GM20431 (cell line): ENCODE measurements around the gene RNF181.
"Not testable (repeated sequence)": the region's sequence is repeated elsewhere in the genome, so short reads cannot be mapped to it uniquely, and the experiment has no call there.

ENCODE experiments used
- in situ Hi-C: fragments of 300-500 bp; cut with MseI, MboI; formaldehyde crosslinking; loops from one replicate; pipeline ENCODE4 v1.15.0; 2020; ENCODE audit warnings: low sequenced_read_pairs; ENCODE audit not compliant: unreplicated experiment

The RNF181 gene

GRCh38 chr2:85592299-85592698 lies 3.2 kb upstream of the RNF181 start:
- in situ Hi-C loops: not testable (repeated sequence)

DNA sequence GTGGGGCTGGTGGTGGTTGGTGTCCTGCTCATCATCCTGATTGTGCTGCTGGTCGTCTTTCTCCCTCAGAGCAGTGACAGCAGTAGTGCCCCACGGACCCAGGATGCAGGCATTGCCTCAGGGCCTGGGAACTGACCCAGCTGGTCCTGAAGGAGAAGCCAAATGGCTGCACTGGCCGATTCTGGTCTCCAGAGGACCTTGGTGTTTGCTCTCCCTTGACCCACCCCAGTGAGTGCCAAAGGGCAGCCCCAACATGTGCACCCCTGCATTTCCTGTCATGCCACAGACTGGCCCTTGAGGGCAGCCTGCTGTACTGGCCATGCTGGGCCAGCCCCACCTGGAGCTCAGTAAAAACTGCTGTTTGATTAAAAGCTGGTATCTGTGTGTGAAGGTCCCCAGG lies 2.5 kb upstream of the RNF181 start:
- in situ Hi-C loops: no loop called here

GRCh38 chr2:85594715-85595300 lies 737 bp upstream of the RNF181 start:
- in situ Hi-C loops: no loop called here

GRCh38 chr2:85596026-85596333 lies 435 bp downstream of the RNF181 start:
- in situ Hi-C loops: no loop called here

DNA sequence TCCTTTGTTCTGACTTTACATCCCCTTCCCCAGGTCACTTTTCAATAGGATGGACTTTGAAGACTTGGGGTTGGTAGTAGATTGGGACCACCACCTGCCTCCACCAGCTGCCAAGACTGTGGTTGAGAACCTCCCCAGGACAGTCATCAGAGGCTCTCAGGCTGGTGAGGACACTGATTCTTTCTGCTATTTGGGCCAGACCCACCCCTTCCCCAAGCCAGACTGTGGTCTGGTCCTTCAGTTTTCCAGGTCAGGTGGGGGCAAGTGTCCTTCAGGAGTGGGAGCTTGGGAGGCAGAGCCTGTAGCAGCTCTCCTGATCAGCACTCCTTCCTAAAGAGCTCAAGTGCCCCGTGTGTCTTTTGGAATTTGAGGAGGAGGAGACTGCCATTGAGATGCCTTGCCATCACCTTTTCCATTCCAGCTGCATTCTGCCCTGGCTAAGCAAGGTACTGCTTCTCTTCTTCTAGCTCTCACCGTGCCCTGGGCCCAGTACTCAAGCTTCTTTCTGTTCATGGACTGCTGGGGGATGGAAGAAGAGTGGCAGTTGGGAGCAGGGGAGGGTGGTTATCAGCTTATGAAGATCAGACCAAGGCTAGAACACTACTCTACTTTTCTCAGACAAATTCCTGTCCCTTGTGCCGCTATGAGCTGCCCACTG lies 1.1 kb downstream of the RNF181 start:
- in situ Hi-C loops: no loop called here

- in situ Hi-C loops: no loop called here
Observed at GRCh38 chr2:85597241-85597640, 1.7 kb downstream of the RNF181 start.

- in situ Hi-C loops: no loop called here
Observed at GRCh38 chr2:85598594-85599340, 3.2 kb downstream of the RNF181 start.

- in situ Hi-C loops: no loop called here
Observed at GRCh38 chr2:85599468-85600234, 4.1 kb downstream of the RNF181 start.

- in situ Hi-C loops: no loop called here
Observed at GRCh38 chr2:85600235-85600575, 4.7 kb downstream of the RNF181 start.

DNA sequence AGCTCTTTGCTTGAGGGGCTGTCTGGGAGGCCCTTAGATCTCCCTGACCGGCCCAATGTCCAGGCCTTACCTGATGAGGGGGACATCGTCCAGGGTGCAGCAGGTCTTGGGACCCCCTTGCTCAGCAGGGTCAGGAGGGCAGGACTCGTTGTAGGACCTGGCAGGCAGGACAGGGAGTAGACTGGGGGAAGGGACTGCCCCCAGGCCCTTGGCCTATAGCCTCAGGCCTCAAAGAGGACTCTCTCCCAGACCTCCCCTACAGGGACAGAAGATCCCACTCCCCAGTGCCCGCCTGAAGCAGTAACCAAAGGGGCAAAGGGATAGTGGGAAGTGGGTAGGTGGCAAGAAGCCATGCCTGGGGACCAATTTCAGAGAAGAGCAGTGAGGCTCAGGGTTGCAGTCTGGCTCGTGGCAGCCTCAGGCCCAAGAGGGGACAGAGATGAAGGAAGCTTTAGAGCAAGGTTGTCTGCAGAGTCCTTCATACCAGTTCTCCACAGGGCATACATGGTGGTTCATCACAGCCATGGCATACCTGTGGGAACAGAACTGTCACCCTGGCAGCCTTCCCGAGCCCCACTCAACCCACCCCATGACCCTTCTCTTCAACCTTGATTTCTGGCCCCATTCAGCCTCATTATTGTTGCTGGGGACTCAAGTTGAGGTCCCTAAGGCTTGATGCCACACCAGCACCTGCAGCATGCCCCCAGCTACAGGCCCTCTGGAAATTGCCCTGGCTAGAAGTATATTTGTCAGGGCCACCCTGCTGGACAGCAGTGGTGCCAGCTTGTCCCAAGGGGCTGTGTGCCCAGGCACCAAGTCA lies 5.6 kb downstream of the RNF181 start:
- in situ Hi-C loops: no loop called here

DNA sequence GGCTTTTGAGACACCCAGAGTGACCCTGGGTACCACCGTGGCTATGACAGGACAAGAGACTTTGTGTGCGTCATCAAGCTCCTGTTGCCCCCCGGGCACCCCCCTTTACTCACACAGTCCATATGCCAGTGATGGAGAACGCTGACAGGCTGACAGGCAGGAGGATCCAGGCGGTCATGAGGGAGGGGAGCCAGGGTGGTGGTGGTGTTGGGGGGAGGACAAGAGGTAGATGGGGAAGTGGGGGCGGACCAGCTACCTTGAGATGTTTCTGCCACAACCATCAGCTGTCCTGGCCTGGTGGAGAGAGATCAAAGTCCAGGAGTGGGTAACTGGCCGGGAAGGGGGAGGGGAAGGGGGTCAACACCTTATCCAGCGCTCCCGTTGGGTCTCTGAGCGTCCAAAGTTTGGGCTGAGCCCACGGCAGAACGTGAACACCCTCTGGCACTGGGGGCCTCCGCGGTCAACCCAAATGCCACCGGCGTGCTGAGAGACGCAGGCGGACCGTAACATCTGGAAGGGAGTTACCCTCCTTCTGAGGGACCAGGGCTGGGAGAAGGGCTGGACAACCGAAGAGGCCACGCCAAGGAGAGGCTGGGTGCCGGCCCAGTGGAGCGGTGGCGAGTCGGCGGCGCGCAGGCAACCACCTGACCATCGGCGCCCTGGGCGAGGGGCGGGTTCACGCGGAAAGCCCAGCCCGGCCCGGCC lies 6.4 kb downstream of the RNF181 start:
- in situ Hi-C loops: no loop called here

DNA sequence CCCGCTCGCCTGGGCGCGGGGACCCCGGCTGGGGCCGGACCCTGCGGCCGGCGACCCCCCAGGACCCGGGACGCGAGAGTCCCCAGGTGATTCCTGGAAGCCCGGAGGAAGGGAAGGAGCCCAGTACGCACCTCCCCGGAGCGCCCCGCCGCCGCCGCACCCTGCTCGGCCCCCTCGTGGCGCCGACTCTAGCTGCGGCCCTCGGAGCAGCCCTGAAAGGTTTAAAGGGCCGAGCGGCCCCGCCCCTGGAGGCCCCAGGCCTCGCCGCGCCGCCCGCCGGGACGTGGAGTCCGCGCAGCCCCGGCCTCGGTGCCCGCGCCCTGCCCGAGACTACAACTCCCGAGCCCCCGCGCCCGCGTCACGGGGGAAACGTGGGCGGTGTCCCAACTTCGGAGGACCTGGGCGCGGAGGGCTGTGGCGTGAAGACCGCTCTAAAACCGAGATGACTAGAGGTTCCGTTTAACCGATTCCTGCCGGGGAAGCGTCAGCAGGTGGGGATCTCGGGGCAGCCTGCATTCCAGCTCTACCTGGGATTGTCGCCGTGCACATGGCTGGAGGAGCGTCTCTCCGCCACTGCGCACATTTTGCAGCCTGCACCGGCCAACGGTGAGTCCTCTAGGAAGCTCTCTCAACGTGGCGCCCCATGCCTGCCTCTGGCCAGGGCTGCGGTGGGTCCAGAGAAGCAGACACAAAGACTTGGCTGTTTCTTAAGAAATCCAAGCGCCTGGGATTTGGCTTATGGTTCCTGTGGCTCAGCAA lies 7.1 kb downstream of the RNF181 start, which contains the start of gene TMEM150A:
TSS of gene TMEM150A (minus strand) at position 223 of the 759 bp plus-strand sequence. CDS start 750 bp downstream, outside the sequence.
- in situ Hi-C loops: no loop called here

- in situ Hi-C loops: not testable (repeated sequence)
Observed at GRCh38 chr2:85604133-85604444, 8.5 kb downstream of the RNF181 start.

DNA sequence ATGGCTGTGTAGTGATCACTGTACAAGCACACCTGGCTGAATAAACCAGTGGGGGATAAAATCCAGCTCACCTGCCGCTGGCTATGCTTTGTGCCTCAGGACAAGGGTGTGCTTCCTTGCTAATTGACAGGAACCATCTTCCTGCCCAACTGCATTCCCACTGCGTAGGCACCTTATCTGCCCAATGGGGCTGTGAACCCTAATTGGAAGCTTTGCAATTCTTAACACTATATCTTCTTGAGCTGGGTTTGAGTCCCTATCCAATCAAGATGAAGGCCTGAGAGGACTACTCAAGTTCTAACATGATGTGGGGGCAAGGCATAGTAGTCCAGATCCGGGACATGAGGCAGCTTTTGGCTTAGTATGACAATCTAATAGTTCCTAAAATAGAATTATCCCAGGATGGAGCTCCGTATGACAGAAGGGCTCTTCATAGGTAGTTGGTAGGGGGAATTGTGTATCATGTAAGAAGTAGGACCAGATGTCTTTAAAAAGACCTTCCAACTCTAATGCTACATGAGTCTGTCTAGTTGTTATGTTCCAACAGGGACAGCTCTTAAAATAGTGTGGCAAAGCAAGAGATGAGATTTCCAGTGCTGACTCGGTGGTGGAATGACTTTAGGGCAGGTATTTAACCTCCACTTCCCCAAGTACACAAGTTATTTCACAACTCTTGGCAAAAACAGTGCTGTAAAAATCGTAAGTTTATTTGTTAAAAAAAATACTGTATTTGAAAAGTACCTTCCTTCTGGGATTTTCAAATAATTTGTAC lies 9.2 kb downstream of the RNF181 start:
- in situ Hi-C loops: no loop called here

DNA sequence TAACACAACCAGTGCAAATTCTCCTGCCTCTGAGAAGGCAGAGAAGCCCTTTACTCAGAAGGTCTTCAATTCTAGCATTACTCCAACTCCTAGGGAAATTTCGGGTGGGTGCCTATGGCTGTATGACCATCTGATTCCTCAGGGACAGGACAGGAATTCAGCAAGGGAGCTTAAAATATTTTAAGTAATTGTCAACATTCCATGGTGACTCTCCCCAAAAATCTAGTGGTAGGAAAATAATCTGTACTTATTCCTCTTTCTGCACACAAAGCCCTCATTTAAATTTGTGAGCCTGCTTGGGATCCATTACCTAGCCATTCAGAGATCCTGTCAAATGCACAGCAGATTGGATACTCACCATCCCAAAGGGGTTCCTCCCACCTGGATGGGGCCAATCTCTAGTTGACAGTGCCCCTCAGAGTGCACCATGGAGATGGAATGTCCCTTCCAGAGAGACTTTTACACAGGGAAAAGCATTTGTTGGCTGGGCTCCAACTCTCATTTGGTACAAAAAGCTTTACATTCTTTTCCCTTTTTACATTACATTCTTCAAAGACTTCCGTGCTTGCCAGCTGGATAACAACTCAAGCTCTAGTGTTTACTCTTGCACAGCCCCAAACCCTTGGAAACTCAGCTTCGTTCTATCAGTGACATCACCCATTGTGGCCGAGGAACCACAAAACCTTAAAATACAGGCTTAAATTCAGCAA lies 10.0 kb downstream of the RNF181 start:
- in situ Hi-C loops: no loop called here

DNA sequence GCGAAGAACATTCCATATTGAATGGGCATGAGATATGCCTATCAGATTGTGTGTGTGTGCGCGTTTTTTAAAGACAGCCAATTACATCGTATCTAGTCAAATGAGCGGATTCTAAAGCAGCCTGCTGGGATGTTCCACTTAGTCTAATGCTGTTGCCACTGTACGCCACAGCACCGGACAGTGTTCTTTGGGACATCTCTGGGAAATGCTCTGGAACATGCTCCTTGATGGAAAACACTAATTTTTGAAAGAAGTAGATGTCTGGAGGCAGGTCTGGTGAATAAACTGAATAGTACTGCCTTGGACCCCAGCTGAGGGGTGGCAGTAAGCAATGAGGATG lies 10.5 kb downstream of the RNF181 start:
- in situ Hi-C loops: no loop called here

GRCh38 chr2:85607268-85608215 lies 12.0 kb downstream of the RNF181 start:
- in situ Hi-C loops: no loop called here
